Left colon (tissue), 2 donors: ENCODE data around the gene SQSTM1. TPM values are rescaled to one million over a fixed set of nuclear protein-coding genes. Genes with fewer than 3 reads are reported as not detected.

Experiments
- ATAC-seq: fragments of 200-7000 bp; cut with Tn5 transposase; one replicate; pipeline ENCODE4 v1.9.1; 2020; ENCODE audit warnings: mild to moderate bottlenecking, moderate library complexity
- DNase-seq, 2 donors: peaks; one replicate each; pipeline ENCODE4 v3.0.0-alpha.2; 2020
- intact Hi-C, 2 donors: fragments of 100-400 bp; cut with DNase I in 1 of 2; cut with micrococcal nuclease in 1 of 2; formaldehyde crosslinking; loops; one replicate each; pipeline versions ENCODE4 v1.11.2 to v1.14.0; 2022; cut with DNase I, micrococcal nuclease
- total RNA-seq, 2 donors: library from RNA; stranded (reverse); fragmentation: NEBNext Ultra II Directional; extraction: Animal tissue kit (Norgen Biotek cat#: 25700); gene quantifications; one replicate each; pipeline ENCODE4 v1.2.1, GENCODE V29; 2021
- donor health status: DM: no; HTN: no; CAD: no.
- donor health status: DM: yes; HTN: yes; CAD: no.

The SQSTM1 gene
- total RNA-seq, 2 donors from 2014 or later, result 200 to 355 TPM

DNA sequence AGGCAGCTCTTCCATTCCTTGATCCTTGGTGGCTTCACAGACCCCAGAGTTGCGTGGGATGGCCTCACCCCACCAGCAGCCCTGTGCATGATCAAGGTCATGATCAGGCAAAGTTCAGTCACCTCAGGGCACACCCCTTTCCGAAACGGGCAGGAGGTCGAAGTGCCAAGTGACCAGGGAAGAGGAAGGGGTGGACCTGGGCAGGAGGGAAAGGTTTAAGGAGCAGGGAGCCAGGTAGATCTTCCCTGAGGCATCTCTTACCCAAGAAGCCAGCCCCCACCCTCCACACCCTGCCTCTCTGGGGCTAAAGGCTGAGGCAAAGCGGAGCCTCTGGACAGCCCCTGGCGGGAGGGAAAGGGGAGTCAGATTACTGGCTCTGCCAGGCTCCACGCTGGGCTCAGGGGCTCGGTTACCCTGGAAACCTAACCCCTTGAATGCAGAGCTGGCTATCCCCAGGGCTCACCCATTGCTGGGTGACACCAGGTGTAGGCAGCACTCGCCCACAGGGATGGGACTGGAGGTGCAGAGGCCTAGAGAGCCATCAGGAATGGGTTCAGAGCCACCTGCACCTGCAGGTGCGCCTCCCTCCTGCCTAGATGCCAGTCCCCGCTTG is 17.6 kb upstream of the SQSTM1 start:
- ATAC-seq, result no peak

DNA sequence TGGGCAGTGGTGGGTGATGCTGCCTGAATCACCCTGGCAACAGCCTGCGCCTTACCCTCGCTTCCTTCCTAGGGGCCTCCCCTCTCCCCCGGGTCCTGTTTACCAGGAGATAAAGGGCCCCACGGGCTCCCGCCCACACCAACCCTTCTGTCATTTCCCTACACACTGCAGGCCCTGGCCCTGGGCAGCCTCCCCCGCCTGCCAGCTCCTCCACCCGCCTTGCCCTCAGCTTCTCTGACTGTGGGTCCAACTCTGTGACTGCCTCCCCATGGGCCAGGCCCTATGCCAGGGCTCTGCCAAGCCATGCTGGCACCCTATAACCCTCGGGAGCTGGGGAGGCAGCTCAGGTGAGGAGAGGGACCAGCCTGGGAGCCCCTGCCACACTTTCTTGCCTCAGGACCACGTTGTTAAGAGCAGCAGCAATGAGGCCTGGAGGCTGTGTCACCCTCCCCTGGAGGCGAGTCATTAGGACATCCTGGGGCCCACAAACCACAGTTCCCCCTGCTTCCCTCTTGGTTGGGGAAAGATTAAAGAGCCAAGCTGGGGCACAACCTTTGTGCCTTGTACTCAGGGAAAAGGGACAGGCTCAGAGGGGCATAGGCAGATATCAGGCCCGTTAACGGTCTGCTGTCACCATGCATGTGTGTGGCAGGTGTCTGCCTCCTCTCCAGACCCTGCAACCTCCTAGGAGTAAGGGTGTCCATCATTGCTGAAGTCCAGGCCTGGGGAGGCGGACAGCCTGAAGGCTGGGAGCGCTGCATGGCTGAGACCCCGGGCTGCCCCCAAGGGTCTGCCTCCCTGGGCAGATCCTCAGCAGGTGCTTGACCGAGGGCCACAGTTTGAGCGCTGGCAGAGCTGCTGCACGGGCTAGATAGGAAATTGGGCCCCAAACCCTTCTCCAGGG is 16.8 kb upstream of the SQSTM1 start:
- ATAC-seq, result no peak
- peak in 1 of 2 donors; percentile 43 for DNase-seq
- intact Hi-C loops, result no loop called here

More for the DNA sequence above, 17.6 kb upstream of the SQSTM1 start:
- DNase-seq, result peak in 1 of 2 donors; percentile 7
- intact Hi-C loops, result no loop called here

DNA sequence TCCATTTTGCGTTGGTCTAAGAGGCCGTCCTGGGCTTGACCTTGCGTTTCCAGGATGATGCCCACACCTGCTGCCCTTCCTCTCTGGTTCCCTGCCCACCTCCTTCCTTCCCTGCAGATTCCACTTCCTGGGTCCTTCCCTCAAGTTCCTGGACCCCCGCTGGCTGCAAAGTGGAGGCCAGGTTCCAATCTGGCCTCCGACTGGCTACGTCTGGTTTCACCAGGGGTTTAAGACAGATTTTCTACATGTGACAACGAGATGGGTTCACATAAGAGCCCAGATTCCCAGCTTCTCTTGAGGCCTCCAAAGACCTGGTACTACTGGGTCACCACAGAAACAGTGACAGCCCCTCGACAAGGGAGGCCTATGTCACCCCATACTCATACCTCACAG is 16.2 kb upstream of the SQSTM1 start:
- DNase-seq, result peak in 1 of 2 donors; percentile 14
- intact Hi-C loops, result no loop called here
- no peak for ATAC-seq

DNA sequence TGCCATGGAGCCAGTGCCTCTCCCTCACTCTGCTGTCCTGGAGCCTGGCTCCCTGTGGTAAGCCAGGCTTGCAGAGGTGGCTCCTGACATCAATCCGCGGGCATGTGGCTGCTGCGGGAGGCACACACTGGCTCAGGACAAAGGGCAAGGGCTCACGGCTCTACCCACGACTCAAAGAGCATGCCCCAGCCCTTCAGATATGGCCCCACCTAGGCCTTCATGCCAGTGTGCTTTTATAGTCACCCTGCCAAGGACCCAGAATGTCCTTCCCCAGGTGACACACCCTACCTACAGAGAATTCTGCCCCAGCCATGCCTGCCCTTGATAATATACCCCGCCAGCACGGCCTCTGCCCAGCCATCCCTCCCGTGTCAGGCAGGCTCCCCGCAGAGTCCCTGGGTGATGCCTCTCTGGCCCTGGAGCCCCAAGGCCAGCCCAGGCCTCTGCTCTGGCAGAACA is 15.6 kb upstream of the SQSTM1 start:
- ATAC-seq, result peak; percentile 68
- intact Hi-C loops, result no loop called here
- DNase-seq, result peak; percentile 78 to 86

DNA sequence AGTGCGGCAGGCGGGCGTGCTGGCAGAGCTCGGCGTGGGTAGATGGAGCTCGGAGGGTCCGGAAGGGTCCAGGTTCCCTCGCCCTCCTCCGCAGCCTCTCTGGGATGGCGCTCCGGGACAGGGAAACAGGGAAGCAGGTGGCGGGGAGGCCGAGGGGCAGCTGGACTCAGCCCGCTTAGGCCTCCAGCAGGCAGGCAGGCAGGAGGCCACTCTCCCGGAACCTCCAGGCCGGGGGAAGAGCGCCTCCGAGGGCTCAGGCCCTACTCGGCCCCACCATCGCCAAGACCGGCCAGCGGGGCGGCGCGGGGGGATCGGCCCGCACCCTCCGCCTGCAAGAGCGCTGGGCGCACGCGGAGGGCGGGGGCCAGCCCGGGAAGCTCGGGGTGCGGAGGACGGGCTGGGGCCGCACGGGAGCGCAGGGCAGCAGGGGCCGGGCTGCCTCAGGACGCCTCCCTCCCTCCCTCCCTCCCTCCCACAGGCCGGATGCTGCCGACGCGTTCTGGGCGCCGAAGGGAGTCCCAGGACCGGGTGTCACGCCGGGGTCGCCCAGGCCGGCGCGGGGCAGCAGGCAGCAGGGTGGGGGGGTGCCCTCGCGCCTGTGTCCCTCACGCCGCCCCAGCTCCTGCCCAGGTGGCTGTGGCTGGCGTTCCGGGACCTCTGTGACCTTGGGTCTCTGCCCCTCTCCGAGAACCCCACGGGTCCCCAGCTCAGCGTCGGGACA is 15.0 kb upstream of the SQSTM1 start:
- peak in 1 of 2 donors; percentile 57 for DNase-seq
- intact Hi-C loops, result no loop called here
- ATAC-seq, result peak; percentile 26

DNA sequence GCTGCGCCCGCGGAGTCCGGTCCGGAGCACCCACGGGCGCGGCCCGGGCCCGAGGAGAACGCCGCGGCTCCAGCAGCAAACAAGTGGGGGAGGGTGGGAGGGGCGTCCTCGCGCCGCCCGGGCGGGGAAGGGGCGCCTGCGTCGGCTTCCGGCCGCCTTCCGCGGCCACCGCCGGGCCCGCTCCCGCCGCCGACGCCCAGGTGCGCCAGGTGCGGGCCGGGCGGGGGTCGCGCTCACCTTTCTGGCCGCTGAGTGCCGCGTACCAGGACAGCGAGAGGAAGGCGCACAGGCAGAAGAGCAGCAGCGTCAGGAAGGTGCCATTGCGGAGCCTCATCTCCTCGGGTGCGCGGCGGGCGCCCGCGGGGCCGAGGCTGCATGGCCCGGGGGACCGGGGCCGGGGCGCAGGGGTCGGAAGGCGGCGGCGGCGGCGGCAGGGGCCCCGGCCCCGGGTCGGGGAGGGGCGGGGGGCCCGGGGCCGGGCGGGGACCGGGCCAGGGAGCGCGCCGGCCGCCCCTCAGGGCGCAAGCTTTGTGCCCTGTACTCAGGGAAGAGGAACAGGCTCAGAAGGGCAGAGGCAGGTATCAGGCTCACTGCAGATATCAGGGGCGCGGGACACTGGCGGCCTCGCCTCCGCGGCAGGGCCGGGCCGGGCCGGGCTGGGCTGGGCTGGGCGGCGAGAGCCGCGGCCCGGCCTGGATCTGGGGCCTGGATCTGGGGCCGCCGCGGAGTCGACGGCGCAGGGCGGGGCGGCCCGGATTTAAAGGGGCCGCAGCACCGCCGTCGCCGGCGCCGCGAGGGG is 14.3 kb upstream of the SQSTM1 start, which contains the start of gene MGAT4B:
MGAT4B (minus strand) TSS at position 617 of the 799 bp plus-strand sequence; CDS start at position 334, 283 bp downstream.
- DNase-seq (peak; percentile 80 to 85), ATAC-seq (peak; percentile 62)
- intact Hi-C loops, result no loop called here

DNA sequence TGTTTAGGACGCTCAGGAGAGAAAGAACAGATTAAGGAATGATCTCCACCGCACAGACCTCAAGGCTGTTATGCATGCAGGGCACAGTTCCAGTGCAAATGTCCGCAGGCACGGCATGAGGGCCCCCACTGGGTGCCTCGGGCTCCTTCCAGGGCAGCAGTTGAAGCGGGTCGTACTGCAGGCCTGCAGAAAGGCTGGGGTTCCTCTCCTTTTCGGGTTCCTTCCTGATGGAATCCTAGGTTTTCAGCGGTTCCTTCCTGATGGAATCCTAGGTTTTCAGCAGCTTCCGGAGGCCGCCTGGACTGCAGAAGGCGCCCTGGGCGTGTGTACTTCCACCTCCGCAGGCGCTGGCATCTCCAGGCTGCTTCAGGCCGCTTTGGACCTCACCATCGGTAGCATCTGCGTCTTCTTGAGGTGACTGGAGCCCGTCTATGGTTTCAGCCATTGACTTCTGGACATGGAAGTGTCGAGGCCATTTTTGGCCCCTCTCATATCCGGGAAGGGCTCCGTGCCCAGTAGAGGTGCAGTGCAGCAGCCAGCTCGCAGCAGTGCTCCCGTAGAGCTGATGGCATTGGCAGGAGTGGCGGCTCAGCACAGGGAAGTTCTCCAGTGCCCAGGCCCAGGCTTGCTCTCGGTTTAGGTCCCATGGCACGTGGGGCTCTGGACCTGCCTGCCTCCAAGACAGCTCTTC is 8.4 kb upstream of the SQSTM1 start:
- ATAC-seq (no peak), DNase-seq (no peak)
- intact Hi-C loops, result no loop called here

DNA sequence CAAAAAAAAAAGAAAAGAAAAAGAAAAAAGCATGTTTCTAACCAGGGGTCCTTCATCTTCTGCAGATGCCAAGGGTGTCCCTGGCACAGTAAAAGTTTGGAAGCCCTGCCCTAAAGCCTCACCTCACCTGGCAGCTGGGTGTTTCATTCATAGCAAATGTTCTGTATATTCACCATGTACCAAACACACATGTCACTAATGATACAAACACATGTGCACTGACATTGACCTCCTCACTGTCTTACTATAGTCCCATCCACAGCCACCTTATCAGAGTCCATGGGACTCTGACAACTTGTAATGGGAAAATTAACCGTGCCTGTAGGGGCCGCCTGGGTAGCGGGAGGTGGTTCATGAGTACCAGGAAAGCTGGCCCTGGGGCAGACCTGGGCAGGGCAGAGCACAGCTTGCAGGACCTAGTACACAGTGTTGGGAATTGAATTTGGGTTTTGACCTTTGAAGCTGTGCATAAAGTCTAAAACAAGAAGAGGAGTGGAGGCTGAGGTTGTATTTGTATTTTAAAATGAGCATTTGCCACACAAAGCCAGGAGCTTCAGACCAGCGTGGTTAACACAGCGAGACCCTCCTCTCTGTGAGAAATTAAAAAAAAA is 7.6 kb upstream of the SQSTM1 start:
- ATAC-seq (no peak), DNase-seq (no peak)
- intact Hi-C loops, result no loop called here

DNA sequence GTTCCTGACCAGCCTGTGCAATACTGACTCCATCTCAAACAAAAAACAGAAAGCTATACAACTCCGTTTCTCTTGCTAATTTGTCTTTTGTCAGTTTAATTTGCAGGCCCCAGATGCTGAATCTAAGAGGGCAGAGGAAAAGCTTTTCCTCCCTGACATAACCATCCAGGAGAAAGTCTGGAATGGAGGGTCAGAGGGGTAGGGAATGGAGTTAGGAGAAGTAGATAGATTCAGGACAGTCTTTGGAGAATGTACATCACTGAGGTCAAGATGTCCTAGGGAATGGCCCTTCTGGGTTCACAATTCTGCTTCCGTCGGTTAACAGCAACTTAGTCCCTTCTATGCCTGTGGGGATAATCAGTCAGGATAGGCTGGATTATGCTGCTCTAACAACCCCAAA is 6.6 kb upstream of the SQSTM1 start:
- no peak for ATAC-seq
- DNase-seq, result no peak
- intact Hi-C loops, result no loop called here

DNA sequence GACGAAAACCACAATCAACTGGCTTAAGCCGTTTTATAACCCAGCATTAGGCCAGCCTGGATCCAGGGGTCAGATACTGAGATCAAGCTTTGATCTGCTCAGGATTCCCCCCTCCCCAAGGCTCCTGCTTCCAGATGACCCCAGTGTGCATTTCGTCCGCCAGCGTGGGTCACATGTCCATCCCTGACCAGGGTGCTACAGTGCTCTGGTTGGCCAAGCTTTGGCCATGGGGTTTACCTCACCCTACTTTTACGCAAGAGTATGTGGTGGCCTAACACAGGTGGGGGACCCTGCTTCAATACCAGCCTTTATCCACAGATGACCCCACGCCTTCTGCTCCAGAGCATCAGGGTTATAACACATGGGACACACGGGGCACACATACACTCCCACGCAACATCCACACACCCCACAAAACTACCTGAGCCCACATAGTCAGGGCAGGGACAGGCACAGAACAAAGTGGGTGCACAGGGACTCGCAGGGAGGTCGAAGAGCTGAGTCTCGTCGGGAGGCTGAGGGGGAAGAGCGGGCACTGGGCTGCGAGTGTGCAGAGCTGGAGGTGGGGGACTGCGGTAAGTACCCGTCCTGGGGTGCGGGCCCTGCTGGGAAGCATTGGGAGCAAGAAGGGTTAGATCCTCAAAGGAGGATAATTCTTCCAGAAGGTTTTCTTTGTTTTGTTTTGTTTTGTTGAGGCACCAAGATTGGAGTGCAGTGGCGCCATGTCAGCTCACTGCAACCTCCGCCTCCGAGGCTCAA is 5.0 kb upstream of the SQSTM1 start:
- intact Hi-C loops, result no loop called here
- ATAC-seq (no peak), DNase-seq (no peak)

DNA sequence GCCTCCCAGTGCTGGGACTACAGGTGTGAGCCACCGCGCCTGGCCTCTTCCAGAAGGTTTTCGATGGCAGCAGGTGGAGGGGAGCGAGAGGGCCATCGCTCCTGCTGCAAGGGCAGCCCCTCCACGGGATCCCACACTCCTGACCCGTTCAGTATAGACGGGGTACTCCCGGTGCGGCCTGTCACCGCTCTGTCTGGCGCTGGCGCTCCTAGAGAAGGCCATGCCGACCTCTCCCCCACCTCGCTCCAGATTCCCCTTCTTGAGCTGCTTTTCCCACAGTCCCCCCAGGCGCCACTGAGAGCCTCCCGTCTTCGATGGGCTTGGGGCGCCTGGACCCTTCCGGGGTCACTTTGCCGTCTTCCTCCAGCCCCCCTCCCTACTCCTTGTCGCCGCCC is 4.3 kb upstream of the SQSTM1 start:
- ATAC-seq, result no peak
- intact Hi-C loops, result no loop called here
- no peak for DNase-seq

DNA sequence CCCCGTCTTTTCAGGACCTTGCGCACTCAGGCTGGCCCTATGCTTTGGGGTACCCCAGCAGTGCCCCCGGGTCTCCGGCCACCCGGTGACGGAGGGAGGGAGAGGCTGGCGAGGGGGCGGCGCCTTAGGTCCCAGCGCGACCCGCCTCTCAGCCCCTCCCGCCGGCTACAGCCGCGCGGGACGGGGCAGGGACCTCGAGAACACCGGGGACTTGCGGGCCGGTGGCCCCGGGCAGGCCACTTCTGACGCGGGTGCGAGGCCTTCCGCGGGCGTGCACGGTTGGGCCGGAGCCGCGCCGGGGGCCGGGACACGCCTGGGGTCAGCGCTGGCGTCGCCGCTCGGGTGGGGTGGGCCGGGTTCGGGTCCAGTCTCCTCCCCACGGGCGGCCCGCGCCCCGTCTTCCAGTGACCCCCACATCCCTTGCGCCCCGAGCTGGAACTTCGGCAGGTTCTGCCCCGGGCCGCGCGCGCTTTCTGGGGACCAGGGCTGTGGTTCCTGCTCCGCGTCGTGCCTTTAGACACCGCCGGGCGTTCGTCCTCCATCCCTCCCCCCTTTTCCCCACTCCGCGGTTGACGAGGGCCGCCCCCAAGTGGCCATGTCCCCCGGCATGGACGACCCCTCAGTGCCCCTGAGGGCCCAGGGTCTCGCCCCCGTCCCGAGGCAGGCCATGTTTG is 3.8 kb upstream of the SQSTM1 start:
- intact Hi-C loops, result no loop called here
- ATAC-seq, result no peak
- DNase-seq, result peak in 1 of 2 donors; percentile 61

DNA sequence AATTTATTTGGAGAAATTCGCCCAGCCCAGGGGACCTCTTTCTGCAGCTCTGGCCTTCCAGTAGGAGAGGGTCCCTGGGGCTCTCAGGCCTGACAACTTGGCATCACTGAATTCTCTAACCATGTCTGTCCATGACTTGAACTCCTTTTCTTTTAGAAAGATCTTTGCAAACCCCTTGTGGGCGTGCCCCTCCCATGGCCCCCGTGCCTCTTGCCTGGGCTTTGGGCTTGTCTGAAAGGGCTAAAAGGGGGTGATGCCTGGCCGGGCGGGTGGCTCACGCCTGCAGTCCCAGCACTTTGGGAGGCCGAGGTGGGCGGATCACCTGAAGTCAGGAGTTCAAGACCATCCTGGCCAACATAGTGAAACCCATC is 3.2 kb upstream of the SQSTM1 start:
- DNase-seq, result peak in 1 of 2 donors; percentile 36
- no peak for ATAC-seq
- intact Hi-C loops, result no loop called here

DNA sequence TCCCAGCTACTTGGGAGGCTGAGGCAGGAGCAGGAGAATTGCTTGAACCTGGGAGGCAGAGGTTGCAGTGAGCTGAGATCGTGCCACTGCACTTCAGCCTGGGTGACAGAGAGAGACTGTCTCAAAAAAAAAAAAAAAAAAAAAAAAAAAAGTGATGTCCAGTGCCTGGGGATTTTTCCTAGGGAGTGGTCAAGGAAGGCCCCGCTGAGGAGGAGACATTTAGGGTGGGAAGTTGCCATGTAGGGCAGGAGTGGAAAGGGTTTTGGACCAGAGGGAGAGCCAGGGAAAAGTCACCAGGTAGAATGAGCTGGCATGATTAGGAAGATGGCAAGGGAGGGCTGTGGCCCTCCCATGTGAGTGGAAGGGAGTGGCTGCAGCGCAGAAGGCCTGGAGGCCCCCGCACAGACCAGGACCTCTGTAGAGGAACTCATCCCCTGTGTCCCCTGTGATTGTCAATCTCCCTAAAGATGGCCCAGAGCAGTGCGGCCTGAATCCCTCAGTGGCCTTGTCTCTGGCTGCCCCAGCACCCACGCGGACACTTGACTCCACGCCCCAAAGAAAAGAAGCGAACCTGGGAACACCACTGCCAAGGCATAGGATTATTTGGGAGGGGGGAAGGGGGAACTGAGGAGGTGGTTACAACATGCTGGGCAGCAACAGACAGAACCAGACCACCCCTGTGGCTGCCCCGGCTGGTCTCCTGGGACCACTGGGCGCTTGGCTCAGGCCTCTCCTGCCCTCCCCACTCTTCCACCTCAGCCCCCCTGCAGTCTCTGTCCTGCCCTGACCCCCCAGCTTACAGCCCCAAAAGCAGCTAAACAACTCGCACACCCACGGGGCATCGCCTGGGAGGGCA is 2.6 kb upstream of the SQSTM1 start:
- intact Hi-C loops, result no loop called here
- ATAC-seq, result no peak
- DNase-seq, result peak in 1 of 2 donors; percentile 31

DNA sequence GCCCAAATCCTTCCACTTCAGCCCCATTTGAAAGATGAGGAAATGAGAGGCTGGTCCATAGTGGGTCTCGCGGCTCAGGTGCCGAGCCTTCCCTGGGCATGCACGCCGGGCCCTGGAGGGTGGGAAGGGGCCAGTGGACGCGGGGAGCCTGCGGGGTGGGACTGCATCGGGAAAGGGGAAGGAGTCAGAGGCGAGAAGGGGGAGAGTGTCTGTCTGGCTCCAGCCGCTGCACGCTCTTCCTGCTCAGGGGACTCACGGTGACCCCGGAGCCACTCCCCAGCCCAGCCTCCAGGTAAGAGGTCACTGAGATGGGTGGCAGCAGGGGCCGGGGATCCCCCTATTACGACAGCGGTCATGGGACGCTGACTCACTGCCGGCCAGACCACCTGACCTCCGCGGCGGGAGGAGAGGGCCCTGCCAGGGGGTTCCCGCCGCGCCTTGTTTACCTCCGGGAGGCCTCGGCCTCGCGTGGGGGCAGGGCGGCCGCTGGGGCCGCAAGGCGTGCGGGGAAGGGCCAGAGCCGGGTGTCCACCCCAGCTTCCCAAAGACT is 1.9 kb upstream of the SQSTM1 start:
- DNase-seq, result peak; percentile 96 to 98
- ATAC-seq, result peak; percentile 74
- intact Hi-C loops, result no loop called here
